Calu3 (cell line): ENCODE results near the gene GRIK4. TPM values are rescaled to one million over a fixed set of nuclear protein-coding genes. Genes with fewer than 3 reads are reported as not detected.

Experiments used
- BruUV-seq: library from RNA; stranded (reverse); fragments of 400-500 nt; replicated peaks from 2 replicates; lab custom pipeline; 2021; lab: Mats Ljungman, UMichigan
- CTCF ChIA-PET: fragments of 300-600 bp; sonication (Branson Sonifier 250); formaldehyde crosslinking; loops from one replicate; lab custom pipeline; 2022; ENCODE audit warnings: antibody characterized with exemption; lab: Charles Lee
- DNase-seq: peaks from one replicate; pipeline ENCODE4 v3.0.0; 2022
- H3K27ac Mint-ChIP-seq: one replicate; pipeline ENCODE4 v1.8.0; 2022; ENCODE audit warnings: mixed read lengths; ENCODE audit not compliant: unreplicated experiment
- H3K27me3 Mint-ChIP-seq: one replicate; pipeline ENCODE4 v1.8.0; 2022; ENCODE audit warnings: mixed read lengths; ENCODE audit not compliant: unreplicated experiment
- H3K36me3 Mint-ChIP-seq: one replicate; pipeline ENCODE4 v1.8.0; 2022; ENCODE audit warnings: mild to moderate bottlenecking, moderate library complexity, mixed read lengths; ENCODE audit not compliant: insufficient read depth, unreplicated experiment
- H3K4me1 Mint-ChIP-seq: one replicate; pipeline ENCODE4 v1.8.0; 2022; ENCODE audit warnings: mild to moderate bottlenecking, low read depth, mixed read lengths; ENCODE audit not compliant: unreplicated experiment
- H3K4me3 Mint-ChIP-seq: one replicate; pipeline ENCODE4 v1.8.0; 2022; ENCODE audit warnings: mild to moderate bottlenecking, low read depth, moderate library complexity, mixed read lengths; ENCODE audit not compliant: unreplicated experiment
- H3K9me3 Mint-ChIP-seq: one replicate; pipeline ENCODE4 v1.8.0; 2022; ENCODE audit warnings: low read depth, mixed read lengths; ENCODE audit not compliant: unreplicated experiment
- intact Hi-C: fragments of 100-400 bp; cut with micrococcal nuclease; formaldehyde crosslinking; loops from one replicate; pipeline ENCODE4 v1.10.0; 2022; ENCODE audit not compliant: unreplicated experiment
- total RNA-seq: library from RNA; stranded (reverse); gene quantifications from 2 replicates; pipeline ENCODE4 v1.2.3, GENCODE V29; 2022
- TF ChIP-seq, protein P1 (sequence below): fragments of 200-600 bp; IDR thresholded peaks from one replicate; pipeline ENCODE4 v1.8.0; 2022; ENCODE audit warnings: antibody characterized with exemption; ENCODE audit not compliant: unreplicated experiment

The GRIK4 gene
- total RNA-seq, 1 experiment from 2014 or later = not detected

DNA sequence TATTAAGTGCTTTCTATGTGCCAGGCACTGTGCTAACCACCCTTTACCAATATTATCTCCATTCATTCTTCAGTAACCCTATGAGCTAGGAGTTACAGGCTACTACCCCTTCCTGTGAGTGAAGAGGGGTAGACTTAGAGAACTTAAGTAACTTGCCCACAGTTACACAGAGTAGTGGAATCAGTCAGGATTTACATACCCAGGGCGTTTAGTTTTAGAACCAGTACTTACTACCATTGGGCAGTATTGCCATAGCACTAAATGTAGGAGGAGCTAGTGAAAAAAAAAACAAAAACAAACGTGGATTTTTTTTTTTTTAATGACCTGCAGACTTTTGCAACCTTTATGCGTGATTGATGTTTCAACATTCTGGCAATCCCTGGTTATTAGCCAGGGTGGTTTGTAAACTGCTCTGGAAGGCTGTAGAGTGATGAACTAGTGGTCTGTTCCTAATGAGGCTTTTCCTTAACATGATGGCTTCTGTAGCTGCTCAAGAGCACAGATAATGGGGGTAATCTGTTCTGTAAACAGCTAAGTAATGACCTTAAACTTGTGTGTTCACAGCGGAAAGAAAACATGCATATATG is 523.7 kb downstream of the GRIK4 start:
- no peak overlapping the region for H3K27ac Mint-ChIP-seq

GRCh38 chr11:121035780-121036179 is 524.2 kb downstream of the GRIK4 start:
- H3K4me1 Mint-ChIP-seq = peaks cover 9% of the 10 kb centered on the region
- H3K4me3 Mint-ChIP-seq = no peak overlapping the region
- no peak overlapping the region for H3K27ac Mint-ChIP-seq
- no peaks in the 10 kb centered on the region for H3K9me3 Mint-ChIP-seq
- CTCF ChIA-PET = no interaction called here
- no TSS peak for BruUV-seq
- H3K36me3 Mint-ChIP-seq = no peaks in the 10 kb centered on the region
- intact Hi-C loops = loop anchor here (10.0 kb wide), 1 partner anchor 159 kb away; no protein-coding TSS in a partner anchor
- DNase-seq = no peak
- TF ChIP-seq, protein P1, sequence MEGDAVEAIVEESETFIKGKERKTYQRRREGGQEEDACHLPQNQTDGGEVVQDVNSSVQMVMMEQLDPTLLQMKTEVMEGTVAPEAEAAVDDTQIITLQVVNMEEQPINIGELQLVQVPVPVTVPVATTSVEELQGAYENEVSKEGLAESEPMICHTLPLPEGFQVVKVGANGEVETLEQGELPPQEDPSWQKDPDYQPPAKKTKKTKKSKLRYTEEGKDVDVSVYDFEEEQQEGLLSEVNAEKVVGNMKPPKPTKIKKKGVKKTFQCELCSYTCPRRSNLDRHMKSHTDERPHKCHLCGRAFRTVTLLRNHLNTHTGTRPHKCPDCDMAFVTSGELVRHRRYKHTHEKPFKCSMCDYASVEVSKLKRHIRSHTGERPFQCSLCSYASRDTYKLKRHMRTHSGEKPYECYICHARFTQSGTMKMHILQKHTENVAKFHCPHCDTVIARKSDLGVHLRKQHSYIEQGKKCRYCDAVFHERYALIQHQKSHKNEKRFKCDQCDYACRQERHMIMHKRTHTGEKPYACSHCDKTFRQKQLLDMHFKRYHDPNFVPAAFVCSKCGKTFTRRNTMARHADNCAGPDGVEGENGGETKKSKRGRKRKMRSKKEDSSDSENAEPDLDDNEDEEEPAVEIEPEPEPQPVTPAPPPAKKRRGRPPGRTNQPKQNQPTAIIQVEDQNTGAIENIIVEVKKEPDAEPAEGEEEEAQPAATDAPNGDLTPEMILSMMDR = no peak
- H3K27me3 Mint-ChIP-seq = peaks cover 36% of the 10 kb centered on the region

More for the DNA sequence above, 523.7 kb downstream of the GRIK4 start:
- TF ChIP-seq, protein P1 = no peak
- no peaks in the 10 kb centered on the region for H3K36me3 Mint-ChIP-seq
- CTCF ChIA-PET = interaction anchor here (0.6 kb wide), 1 partner anchor 80 kb away, joined by 3 read pairs; no protein-coding TSS in a partner anchor
- intact Hi-C loops = loop anchor here (10.0 kb wide), 1 partner anchor 160 kb away; no protein-coding TSS in a partner anchor
- H3K27me3 Mint-ChIP-seq = peaks cover 41% of the 10 kb centered on the region
- DNase-seq = no peak
- H3K9me3 Mint-ChIP-seq = no peaks in the 10 kb centered on the region
- peaks cover 9% of the 10 kb centered on the region for H3K4me1 Mint-ChIP-seq
- BruUV-seq = no TSS peak
- no peak overlapping the region for H3K4me3 Mint-ChIP-seq

DNA sequence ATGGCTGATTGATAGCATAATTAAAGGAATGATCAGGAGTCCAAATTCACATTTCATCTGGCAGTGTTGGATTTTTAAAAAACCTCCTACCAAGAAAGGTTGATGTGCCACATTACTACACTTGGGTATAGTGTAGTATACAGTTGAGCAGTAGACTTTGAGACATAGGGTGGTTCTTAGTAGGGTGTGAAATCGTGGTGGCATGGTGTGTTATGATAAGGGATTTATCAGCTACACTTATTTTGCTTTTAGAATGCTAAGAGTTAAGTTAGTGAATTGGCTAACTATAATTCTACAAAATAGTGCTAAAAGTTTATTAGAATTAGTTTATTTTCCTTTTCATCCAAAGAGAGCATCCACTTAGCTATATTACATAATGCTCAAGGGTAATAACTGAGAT is 525.5 kb downstream of the GRIK4 start:
- CTCF ChIA-PET = interaction anchor here (0.6 kb wide), 1 partner anchor 109 kb away, joined by 5 read pairs; no protein-coding TSS in a partner anchor
- no TSS peak for BruUV-seq
- no peak for DNase-seq
- TF ChIP-seq, protein P1 = no peak
- peaks cover 9% of the 10 kb centered on the region for H3K4me1 Mint-ChIP-seq
- intact Hi-C loops = loop anchor here (10.0 kb wide), 1 partner anchor 158 kb away; no protein-coding TSS in a partner anchor
- H3K9me3 Mint-ChIP-seq = no peaks in the 10 kb centered on the region
- no peaks in the 10 kb centered on the region for H3K36me3 Mint-ChIP-seq
- no peak overlapping the region for H3K27ac Mint-ChIP-seq
- H3K27me3 Mint-ChIP-seq = peaks cover 45% of the 10 kb centered on the region
- H3K4me3 Mint-ChIP-seq = no peak overlapping the region

Other genes starting within 250 kb of the GRIK4 start
- gene TLCD5, start 186.4 kb upstream of the GRIK4 start, total RNA-seq = 4.9 and 5.9 TPM in 2 replicates
- 50.0 and 55.2 TPM in 2 replicates for gene ARHGEF12, start 175.3 kb upstream of the GRIK4 start, total RNA-seq